ENCODE measurements around the gene TAAR5.
"Not testable (repeated sequence)": the region's sequence is repeated elsewhere in the genome, so short reads cannot be mapped to it uniquely, and the experiment has no call there.

TAAR5 gene

DNA sequence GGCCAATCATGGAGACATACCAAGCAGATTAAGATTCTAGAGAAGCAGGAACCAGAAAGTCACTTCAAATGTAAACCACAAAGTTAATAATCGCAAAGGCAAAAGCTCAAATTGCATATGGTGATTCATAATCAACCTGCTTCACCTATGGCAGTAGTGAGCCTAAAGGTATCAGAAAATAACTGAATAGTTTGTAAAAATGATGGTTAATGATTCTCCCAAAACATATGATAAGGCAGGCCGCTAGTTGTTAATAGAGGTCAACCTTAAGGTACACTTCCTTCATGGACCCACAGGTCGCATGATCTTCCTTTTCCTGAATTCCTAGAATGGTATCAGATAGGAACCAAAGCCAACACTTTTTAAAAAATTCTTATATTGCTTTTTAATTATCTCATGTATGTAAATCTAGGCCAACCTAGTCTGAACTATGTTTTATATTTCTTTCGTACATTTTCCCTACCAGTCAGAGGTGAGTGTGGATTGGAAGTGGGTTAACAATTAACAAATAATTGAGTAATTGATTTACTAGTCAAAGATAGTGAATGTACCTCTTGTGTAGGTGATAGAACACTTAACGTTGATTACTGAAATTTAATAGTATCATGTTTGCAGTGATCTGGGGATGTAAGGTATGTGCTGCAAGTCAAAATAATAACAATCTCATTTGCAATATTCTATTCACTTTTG is 18.1 kb upstream of the TAAR5 start:
- no peak overlapping the region for H2AK5ac ChIP-seq (ENCODE audit: low read depth, low read length)
- no peaks in the 10 kb centered on the region for H3K36me3 ChIP-seq (replicated peaks in 1 of 2; ENCODE audit: control insufficient read depth in 2 of 2, insufficient read depth in 2 of 2, low read length in 2 of 2)
- no CpG with 5 or more reads among the region's 5 CpGs for WGBS, 2 donors (ENCODE audit: extremely low coverage in 2 of 2, insufficient read length in 2 of 2, insufficient replicate concordance in 1 of 2)

DNA sequence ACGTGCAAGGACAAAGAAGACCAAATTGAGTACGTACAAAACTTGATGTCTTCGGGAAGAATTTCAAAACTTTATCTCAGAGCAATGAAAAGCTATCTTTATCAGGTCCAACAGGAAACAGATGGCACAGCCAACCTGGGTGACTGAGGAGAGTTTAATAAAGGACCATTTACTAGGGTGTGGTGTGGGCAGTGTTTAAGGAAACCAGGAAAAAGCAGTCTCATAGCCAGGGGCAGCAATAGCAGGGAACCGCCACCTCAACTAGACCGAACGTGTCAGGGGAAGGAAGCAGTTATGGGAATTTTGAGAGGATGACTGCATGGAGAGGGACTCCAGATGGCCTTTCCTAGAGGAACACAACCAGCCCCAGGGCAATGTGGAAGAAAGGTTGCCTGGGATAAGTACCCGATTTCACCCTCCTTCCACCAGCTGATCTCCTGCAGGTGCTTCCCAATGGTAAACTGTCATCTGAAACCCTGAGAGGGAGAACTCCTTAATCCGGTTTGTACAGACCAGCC is 15.2 kb upstream of the TAAR5 start:
- no peaks in the 10 kb centered on the region for H3K79me1 ChIP-seq (ENCODE audit: low read depth, low read length)
- peaks cover 0 to 9% of the 10 kb centered on the region in 2 donors for H3K4me1 ChIP-seq (ENCODE audit: control insufficient read depth in 2 of 2, insufficient read depth in 1 of 2, low read depth in 1 of 2, low read length in 2 of 2)
- no peak overlapping the region for H4K8ac ChIP-seq (ENCODE audit: low read depth, low read length)
- H2BK5ac ChIP-seq (ENCODE audit: low read length), result no peak overlapping the region
- no peak overlapping the region for H2AFZ ChIP-seq (ENCODE audit: low read length)
- no peak overlapping the region for H4K91ac ChIP-seq (ENCODE audit: low read depth, low read length, poor library complexity)
- no peak overlapping the region for H3K4ac ChIP-seq (ENCODE audit: low read length)
- no peak overlapping the region for H2BK120ac ChIP-seq (ENCODE audit: low read depth, low read length)
- H3K9me3 ChIP-seq (replicated peaks in 1 of 2; ENCODE audit: control insufficient read depth in 2 of 2, insufficient read depth in 1 of 2, low read depth in 1 of 2, low read length in 2 of 2), result no peaks in the 10 kb centered on the region
- no peaks in the 10 kb centered on the region for H3K36me3 ChIP-seq (replicated peaks in 1 of 2; ENCODE audit: control insufficient read depth in 2 of 2, insufficient read depth in 2 of 2, low read length in 2 of 2)
- no peak overlapping the region for H3K27ac ChIP-seq (replicated peaks; ENCODE audit: low read length)
- H2AK5ac ChIP-seq (ENCODE audit: low read depth, low read length), result no peak overlapping the region
- no CpG with 5 or more reads among the region's 8 CpGs for WGBS, 2 donors (ENCODE audit: extremely low coverage in 2 of 2, insufficient read length in 2 of 2, insufficient replicate concordance in 1 of 2)
- no peak overlapping the region for H3K23ac ChIP-seq (ENCODE audit: low read depth, low read length, poor library complexity)
- H2BK12ac ChIP-seq (ENCODE audit: low read length), result no peak overlapping the region
- no peak overlapping the region for H3K18ac ChIP-seq (ENCODE audit: low read length)
- H2BK15ac ChIP-seq (ENCODE audit: low read length), result no peak overlapping the region
- DNase-seq (ENCODE audit: low spot score), result no peak
- no peak overlapping the region for H3K4me3 ChIP-seq (ENCODE audit: low read length in 2 of 2)
- H3K27me3 ChIP-seq (ENCODE audit: control insufficient read depth in 3 of 3, insufficient read depth in 3 of 3, low read depth in 1 of 3, low read length in 3 of 3), result no peaks in the 10 kb centered on the region
- no peak overlapping the region for H3K14ac ChIP-seq (ENCODE audit: low read length)
- H3K4me2 ChIP-seq (ENCODE audit: insufficient read depth, low read length, poor library complexity, severe bottlenecking), result no peak overlapping the region
- no peak overlapping the region for H3K9ac ChIP-seq (ENCODE audit: low read depth, low read length, poor library complexity)

More for the DNA sequence above, 18.1 kb upstream of the TAAR5 start:
- no peak overlapping the region for H2BK5ac ChIP-seq (ENCODE audit: low read length)
- H3K27ac ChIP-seq (replicated peaks; ENCODE audit: low read length), result no peak overlapping the region
- H3K79me1 ChIP-seq (ENCODE audit: low read depth, low read length), result no peaks in the 10 kb centered on the region
- DNase-seq (ENCODE audit: low spot score), result no peak
- no peak overlapping the region for H3K4me2 ChIP-seq (ENCODE audit: insufficient read depth, low read length, poor library complexity, severe bottlenecking)
- no peak overlapping the region for H2BK12ac ChIP-seq (ENCODE audit: low read length)
- H3K4ac ChIP-seq (ENCODE audit: low read length), result no peak overlapping the region
- H3K9ac ChIP-seq (ENCODE audit: low read depth, low read length, poor library complexity), result no peak overlapping the region
- H3K4me3 ChIP-seq (ENCODE audit: low read length in 2 of 2), result no peak overlapping the region
- H3K14ac ChIP-seq (ENCODE audit: low read length), result no peak overlapping the region
- H3K27me3 ChIP-seq (ENCODE audit: control insufficient read depth in 3 of 3, insufficient read depth in 3 of 3, low read depth in 1 of 3, low read length in 3 of 3), result no peaks in the 10 kb centered on the region
- no peak overlapping the region for H3K18ac ChIP-seq (ENCODE audit: low read length)
- H3K23ac ChIP-seq (ENCODE audit: low read depth, low read length, poor library complexity), result no peak overlapping the region
- no peak overlapping the region for H2BK15ac ChIP-seq (ENCODE audit: low read length)
- H2AFZ ChIP-seq (ENCODE audit: low read length), result no peak overlapping the region
- H4K8ac ChIP-seq (ENCODE audit: low read depth, low read length), result no peak overlapping the region
- no peaks in the 10 kb centered on the region for H3K9me3 ChIP-seq (replicated peaks in 1 of 2; ENCODE audit: control insufficient read depth in 2 of 2, insufficient read depth in 1 of 2, low read depth in 1 of 2, low read length in 2 of 2)
- no peak overlapping the region for H2BK120ac ChIP-seq (ENCODE audit: low read depth, low read length)
- no peak overlapping the region for H4K91ac ChIP-seq (ENCODE audit: low read depth, low read length, poor library complexity)
- peaks cover 0 to 9% of the 10 kb centered on the region in 2 donors for H3K4me1 ChIP-seq (ENCODE audit: control insufficient read depth in 2 of 2, insufficient read depth in 1 of 2, low read depth in 1 of 2, low read length in 2 of 2)

DNA sequence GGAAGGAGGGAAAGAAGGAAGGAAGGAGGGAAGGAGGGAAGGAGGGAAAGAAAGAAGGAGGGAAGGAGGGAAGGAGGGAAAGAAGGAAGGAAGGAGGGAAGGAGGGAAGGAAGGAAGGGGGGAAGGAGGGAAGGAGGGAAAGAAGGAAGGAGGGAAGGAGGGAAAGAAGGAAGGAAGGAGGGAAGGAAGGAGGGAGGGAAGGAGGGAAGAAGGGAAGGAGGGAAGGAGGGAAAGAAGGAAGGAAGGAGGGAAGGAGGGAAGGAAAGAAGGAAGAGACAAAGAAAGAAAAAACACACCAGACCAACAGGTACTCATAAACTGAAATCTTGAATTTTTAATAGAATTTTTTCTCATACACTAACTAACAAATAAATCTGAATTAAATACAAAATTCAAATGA is 11.4 kb upstream of the TAAR5 start:
- H4K8ac ChIP-seq (ENCODE audit: low read depth, low read length); H3K4ac ChIP-seq (ENCODE audit: low read length); H2BK15ac ChIP-seq (ENCODE audit: low read length); H3K36me3 ChIP-seq (replicated peaks in 1 of 2; ENCODE audit: control insufficient read depth in 2 of 2, insufficient read depth in 2 of 2, low read length in 2 of 2); H3K4me1 ChIP-seq (ENCODE audit: control insufficient read depth in 2 of 2, insufficient read depth in 1 of 2, low read depth in 1 of 2, low read length in 2 of 2); H2AFZ ChIP-seq (ENCODE audit: low read length); H2BK12ac ChIP-seq (ENCODE audit: low read length); DNase-seq (ENCODE audit: low spot score); H3K23ac ChIP-seq (ENCODE audit: low read depth, low read length, poor library complexity); H3K9ac ChIP-seq (ENCODE audit: low read depth, low read length, poor library complexity); H3K4me3 ChIP-seq (ENCODE audit: low read length in 2 of 2); H3K18ac ChIP-seq (ENCODE audit: low read length); H3K9me3 ChIP-seq (replicated peaks in 1 of 2; ENCODE audit: control insufficient read depth in 2 of 2, insufficient read depth in 1 of 2, low read depth in 1 of 2, low read length in 2 of 2); H2AK5ac ChIP-seq (ENCODE audit: low read depth, low read length); H2BK120ac ChIP-seq (ENCODE audit: low read depth, low read length); H3K14ac ChIP-seq (ENCODE audit: low read length); H4K91ac ChIP-seq (ENCODE audit: low read depth, low read length, poor library complexity); H3K4me2 ChIP-seq (ENCODE audit: insufficient read depth, low read length, poor library complexity, severe bottlenecking); H3K27me3 ChIP-seq (ENCODE audit: control insufficient read depth in 3 of 3, insufficient read depth in 3 of 3, low read depth in 1 of 3, low read length in 3 of 3); H3K79me1 ChIP-seq (ENCODE audit: low read depth, low read length); H2BK5ac ChIP-seq (ENCODE audit: low read length); H3K27ac ChIP-seq (replicated peaks; ENCODE audit: low read length): not testable (repeated sequence)

DNA sequence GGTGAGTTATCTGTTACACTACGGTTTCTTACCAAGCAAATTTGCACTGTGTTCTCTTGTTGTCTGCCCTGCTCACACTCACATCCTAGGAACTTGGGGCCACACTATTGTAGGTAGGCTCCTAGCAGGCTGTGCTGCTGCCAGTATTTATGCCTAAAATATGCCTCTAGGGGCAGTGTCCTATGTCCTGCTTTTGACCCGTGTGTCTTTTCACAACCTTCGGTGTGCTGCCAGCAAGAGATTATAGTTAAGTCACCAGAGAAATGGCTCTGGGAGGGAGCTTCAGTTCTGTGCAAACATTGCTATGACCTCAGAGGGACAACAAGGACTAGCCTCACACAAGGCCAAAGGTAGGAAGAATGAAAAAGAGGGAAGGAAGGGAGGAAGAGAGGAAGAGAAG is 8.9 kb upstream of the TAAR5 start:
- Histone ChIP-seq H3K9me3 (replicated peaks in 1 of 2; ENCODE audit: control insufficient read depth in 2 of 2, insufficient read depth in 1 of 2, low read depth in 1 of 2, low read length in 2 of 2) (no peaks in the 10 kb centered on the region), H4K8ac (ENCODE audit: low read depth, low read length) (no peak overlapping the region), H3K23ac (ENCODE audit: low read depth, low read length, poor library complexity) (no peak overlapping the region), H3K4ac (ENCODE audit: low read length) (no peak overlapping the region), H2BK120ac (ENCODE audit: low read depth, low read length) (no peak overlapping the region), H2AK5ac (ENCODE audit: low read depth, low read length) (no peak overlapping the region), H2BK12ac (ENCODE audit: low read length) (no peak overlapping the region), H3K27me3 (ENCODE audit: control insufficient read depth in 3 of 3, insufficient read depth in 3 of 3, low read depth in 1 of 3, low read length in 3 of 3) (no peaks in the 10 kb centered on the region), H2BK15ac (ENCODE audit: low read length) (no peak overlapping the region), H3K4me1 (ENCODE audit: control insufficient read depth in 2 of 2, insufficient read depth in 1 of 2, low read depth in 1 of 2, low read length in 2 of 2) (no peaks in the 10 kb centered on the region), H4K91ac (ENCODE audit: low read depth, low read length, poor library complexity) (no peak overlapping the region), H3K14ac (ENCODE audit: low read length) (no peak overlapping the region), H2AFZ (ENCODE audit: low read length) (peak overlapping the region; percentile 63), H3K4me2 (ENCODE audit: insufficient read depth, low read length, poor library complexity, severe bottlenecking) (no peak overlapping the region), H3K79me1 (ENCODE audit: low read depth, low read length) (no peaks in the 10 kb centered on the region), H3K9ac (ENCODE audit: low read depth, low read length, poor library complexity) (no peak overlapping the region), H3K18ac (ENCODE audit: low read length) (no peak overlapping the region), H2BK5ac (ENCODE audit: low read length) (no peak overlapping the region), H3K27ac (replicated peaks; ENCODE audit: low read length) (no peak overlapping the region), H3K36me3 (replicated peaks in 1 of 2; ENCODE audit: control insufficient read depth in 2 of 2, insufficient read depth in 2 of 2, low read length in 2 of 2) (no peaks in the 10 kb centered on the region), H3K4me3 (ENCODE audit: low read length in 2 of 2) (no peak overlapping the region)
- no CpG with 5 or more reads among the region's 3 CpGs for WGBS, 2 donors (ENCODE audit: extremely low coverage in 2 of 2, insufficient read length in 2 of 2, insufficient replicate concordance in 1 of 2)
- DNase-seq (ENCODE audit: low spot score), result no peak
